Adipocyte (in vitro differentiated cells): ENCODE measurements around the gene NDUFAB1.
A peak's percentile ranks its signal among the peaks of the same experiment; 100 is the strongest.
"Not testable (repeated sequence)": the region's sequence is repeated elsewhere in the genome, so short reads cannot be mapped to it uniquely, and the experiment has no call there.

Experiments used
- DNase-seq: peaks from one replicate; pipeline ENCODE4 v3.0.0-alpha.2; 2015; ENCODE audit warnings: low read depth
- H3K27me3 ChIP-seq: replicated peaks from 2 replicates; pipeline ENCODE4 v1.7.0; 2013; ENCODE audit warnings: mild to moderate bottlenecking, low read length, moderate library complexity; ENCODE audit not compliant: control insufficient read depth, insufficient read depth
- H3K36me3 ChIP-seq: 2 replicates; pipeline ENCODE4 v1.7.0; 2013; ENCODE audit warnings: low read length, mild to moderate bottlenecking, moderate library complexity; ENCODE audit not compliant: control insufficient read depth, insufficient read depth, severe bottlenecking
- H3K4me1 ChIP-seq: 2 replicates; pipeline ENCODE4 v1.7.0; 2013; ENCODE audit warnings: mild to moderate bottlenecking, low read length, moderate library complexity; ENCODE audit not compliant: control insufficient read depth, insufficient read depth
- H3K4me3 ChIP-seq: 2 replicates; pipeline ENCODE4 v1.7.0; 2013; ENCODE audit warnings: mild to moderate bottlenecking, low read length, moderate library complexity
- H3K9ac ChIP-seq: 2 replicates; pipeline ENCODE4 v1.7.0; 2013; ENCODE audit warnings: mild to moderate bottlenecking, low read length, moderate library complexity
- H3K9me3 ChIP-seq: 2 replicates; pipeline ENCODE4 v1.7.0; 2013; ENCODE audit warnings: mild to moderate bottlenecking, low read length, moderate library complexity; ENCODE audit not compliant: control insufficient read depth

Gene NDUFAB1

DNA sequence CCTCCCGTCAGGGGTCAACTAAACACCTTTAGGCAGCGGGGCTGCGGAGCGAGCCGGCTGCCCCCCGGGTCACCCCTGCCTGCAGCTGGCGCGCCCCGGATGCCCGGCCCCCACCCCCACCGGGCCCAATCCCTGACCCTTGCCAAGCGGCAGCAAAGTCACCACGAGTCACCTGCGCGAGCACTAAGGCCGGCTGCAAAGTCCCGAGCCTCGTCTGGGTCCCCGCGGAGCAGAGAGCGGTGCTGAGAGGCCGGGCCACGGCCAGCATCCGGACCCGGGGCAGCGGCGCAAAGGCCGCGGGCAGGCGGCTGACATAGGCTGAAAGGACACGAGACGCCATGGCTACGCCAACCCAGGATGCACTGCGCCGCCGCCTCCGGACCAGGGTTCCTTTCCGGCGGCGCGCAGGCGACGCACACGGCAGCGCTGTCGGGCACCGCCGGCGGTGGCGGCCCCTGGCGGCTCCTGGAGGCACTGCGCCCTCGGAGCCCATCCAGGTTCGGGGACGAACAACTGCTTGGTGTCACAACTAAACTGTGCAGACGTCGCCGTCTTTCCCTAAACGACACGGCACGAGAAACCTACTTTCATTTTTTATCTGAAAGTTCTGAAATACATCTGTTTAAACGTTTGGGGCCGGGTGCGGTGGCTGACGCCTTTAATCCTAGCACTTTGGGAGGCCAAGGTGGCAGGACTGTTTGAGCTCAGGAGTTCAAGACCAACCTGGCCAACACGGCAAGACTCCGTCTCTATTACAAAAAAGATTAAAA, at the start of gene NDUFAB1:
Gene NDUFAB1 (minus strand): TSS at position 366 of the 770 bp plus-strand sequence. CDS start 26 bp downstream, at position 340.
- H3K4me3 ChIP-seq, result peak within 1 kb of the TSS; percentile 100
- peaks cover 28% of the 10 kb centered on the region for H3K36me3 ChIP-seq
- H3K9ac ChIP-seq, result peak within 1 kb of the TSS; percentile 99
- H3K4me1 ChIP-seq, result peaks cover 12% of the 10 kb centered on the region
- DNase-seq, result peak; percentile 97
- H3K9me3 ChIP-seq, result no peaks in the 10 kb centered on the region
- no peaks in the 10 kb centered on the region for H3K27me3 ChIP-seq

DNA sequence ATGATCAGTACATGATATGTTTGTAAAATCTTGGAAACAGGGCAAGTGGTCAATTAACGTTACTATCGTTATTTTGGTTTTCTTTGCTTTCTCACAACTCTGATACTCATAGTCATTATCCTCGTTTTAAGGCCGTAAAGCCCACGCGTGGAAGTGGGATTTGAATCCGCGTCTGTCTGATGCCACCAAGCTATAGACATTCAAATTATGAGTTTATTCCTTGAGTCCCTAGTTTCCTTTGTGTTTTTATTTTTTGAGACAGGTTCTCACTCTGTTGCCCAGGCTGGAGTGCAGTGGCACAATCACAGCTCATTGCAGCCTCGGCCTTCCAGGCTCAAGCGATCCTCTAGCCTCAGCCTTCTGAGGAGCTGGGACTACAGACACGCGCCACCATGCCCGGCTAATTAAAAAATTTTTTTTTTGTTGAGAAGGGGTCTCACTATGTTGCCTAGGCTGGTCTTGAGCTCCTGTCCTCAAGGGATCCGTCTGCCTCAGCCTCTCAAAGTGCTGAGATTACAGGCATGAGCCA, 46.2 kb upstream of the NDUFAB1 start:
- no peaks in the 10 kb centered on the region for H3K9me3 ChIP-seq
- peak overlapping the region; percentile 99 for H3K9ac ChIP-seq
- no peaks in the 10 kb centered on the region for H3K27me3 ChIP-seq
- peak overlapping the region; percentile 100 for H3K4me3 ChIP-seq
- peaks cover 43% of the 10 kb centered on the region for H3K36me3 ChIP-seq
- peaks cover 17% of the 10 kb centered on the region for H3K4me1 ChIP-seq
- DNase-seq, result no peak

DNA sequence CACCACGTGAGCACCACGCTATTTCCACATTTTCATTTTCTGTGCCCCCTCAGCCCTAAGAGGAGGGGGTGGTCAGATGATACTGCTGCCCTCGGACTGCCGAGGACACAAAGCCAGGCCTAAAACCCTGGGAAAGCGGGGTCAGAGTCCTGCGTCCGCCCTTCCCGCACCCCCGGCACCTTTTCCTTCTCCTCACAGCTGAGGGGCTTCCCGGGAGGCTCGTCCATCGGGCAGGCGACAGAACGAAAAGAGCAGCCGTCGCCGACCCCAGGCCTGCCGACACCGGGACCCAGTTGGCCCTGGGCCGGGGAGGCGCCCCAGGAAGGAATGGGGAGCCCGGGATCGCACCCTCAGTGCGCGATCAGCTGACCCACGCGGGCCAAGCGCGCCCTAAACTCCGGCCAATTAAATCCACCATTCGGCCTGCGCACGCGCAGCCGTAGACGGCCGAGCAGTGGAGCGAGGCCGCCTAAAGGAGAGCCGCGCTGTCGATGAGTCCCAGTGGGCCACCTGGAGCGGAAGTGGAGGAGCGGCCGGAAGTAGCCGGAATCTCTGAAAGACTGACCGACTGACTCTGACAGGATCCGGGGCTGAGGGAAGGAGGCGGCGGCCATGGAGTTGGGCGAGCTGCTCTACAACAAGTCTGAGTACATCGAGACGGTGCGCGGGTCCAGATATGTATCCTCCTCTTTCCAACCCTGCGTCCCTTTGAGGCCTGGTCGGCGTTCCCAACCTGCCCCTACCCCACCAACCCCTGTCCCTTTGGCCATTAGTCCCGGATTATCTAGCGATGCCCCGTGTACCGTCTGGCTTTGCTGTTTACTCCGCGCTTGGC, 45.0 kb upstream of the NDUFAB1 start, which contains the start of the genes DCTN5 and PALB2:
Gene DCTN5 (plus strand): TSS at position 536 of the 835 bp plus-strand sequence. CDS start 77 bp downstream, at position 613.
Gene PALB2 (minus strand): TSS at position 380 of the 835 bp plus-strand sequence. CDS start 153 bp downstream, at position 227.
- peak; percentile 99 for DNase-seq
- Histone ChIP-seq H3K4me1 (peaks cover 17% of the 10 kb centered on the region), H3K27me3 (no peaks in the 10 kb centered on the region), H3K4me3 (peak within 1 kb of the TSS; percentile 100), H3K36me3 (peaks cover 39% of the 10 kb centered on the region), H3K9ac (peak within 1 kb of the TSS; percentile 99), H3K9me3 (no peaks in the 10 kb centered on the region)

DNA sequence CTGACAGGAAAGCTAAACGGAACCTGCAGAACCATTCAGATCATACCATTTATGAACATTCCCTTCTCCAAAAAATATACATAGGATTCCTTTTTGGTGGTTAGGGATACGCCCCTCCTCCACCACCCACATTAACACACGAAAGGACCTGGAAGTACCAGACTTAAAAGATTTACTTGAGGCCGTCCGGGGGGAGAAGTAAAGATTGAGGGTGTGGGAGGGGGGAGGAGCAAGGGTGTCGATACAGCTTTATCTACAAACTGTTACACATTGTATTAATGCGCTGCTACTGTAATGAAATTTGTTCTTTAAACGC, 44.5 kb upstream of the NDUFAB1 start:
- Histone ChIP-seq H3K4me3 (peak overlapping the region; percentile 100), H3K4me1 (peaks cover 17% of the 10 kb centered on the region), H3K27me3 (no peaks in the 10 kb centered on the region), H3K9me3 (no peaks in the 10 kb centered on the region), H3K36me3 (peaks cover 39% of the 10 kb centered on the region), H3K9ac (peak overlapping the region; percentile 99)
- DNase-seq, result no peak

DNA sequence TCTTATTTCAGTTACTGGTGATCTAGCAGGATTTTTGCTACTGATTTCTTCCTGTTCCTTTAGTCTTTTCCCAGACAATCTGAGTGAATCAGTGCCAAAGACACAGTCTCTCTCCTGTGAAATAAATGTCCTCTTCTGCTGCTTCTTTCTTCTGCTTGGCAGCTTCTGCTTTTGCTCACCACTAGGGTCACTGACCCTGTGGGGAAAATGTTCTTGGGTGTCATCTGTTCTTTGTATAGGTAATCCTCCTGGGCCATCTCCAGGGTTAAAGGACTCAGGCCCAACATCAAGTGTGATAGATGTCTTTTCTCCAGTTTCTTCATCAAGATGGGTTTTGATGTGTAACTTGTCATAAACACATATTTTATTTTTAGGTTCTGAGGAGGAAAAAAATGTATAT, 39.8 kb upstream of the NDUFAB1 start:
- H3K36me3 ChIP-seq, result peaks cover 50% of the 10 kb centered on the region
- no peaks in the 10 kb centered on the region for H3K9me3 ChIP-seq
- peaks cover 8% of the 10 kb centered on the region for H3K4me1 ChIP-seq
- DNase-seq, result no peak
- no peak overlapping the region for H3K4me3 ChIP-seq
- no peak overlapping the region for H3K9ac ChIP-seq
- no peaks in the 10 kb centered on the region for H3K27me3 ChIP-seq

DNA sequence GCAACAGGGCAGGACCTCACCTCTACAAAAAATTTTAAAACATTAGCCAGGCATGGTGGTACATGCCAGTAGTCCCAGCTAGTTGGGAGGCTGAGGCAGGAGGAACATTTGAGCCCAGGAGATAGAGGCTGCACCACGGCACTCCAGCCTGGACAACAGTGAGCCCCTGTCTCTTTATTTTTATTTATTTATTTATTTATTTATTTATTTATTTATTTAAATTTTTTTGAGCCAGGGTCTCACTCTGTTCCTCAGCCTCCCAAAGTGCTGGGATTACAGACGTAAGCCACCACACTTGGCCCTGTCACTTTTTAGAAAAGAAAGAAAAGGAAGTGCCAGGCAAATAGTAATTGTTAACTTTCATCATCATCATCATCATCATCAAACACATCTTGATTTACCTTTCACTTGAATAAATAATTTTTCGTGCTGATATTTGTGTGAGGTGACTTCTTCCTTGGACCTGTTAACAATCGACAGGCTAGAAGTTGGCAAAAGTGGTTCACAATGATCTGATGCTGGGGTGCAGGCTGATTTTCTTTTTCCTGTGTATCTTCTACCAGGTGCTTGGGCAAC, 38.4 kb upstream of the NDUFAB1 start:
- no peaks in the 10 kb centered on the region for H3K27me3 ChIP-seq
- H3K36me3 ChIP-seq, result peaks cover 60% of the 10 kb centered on the region
- H3K9me3 ChIP-seq, result no peaks in the 10 kb centered on the region

DNA sequence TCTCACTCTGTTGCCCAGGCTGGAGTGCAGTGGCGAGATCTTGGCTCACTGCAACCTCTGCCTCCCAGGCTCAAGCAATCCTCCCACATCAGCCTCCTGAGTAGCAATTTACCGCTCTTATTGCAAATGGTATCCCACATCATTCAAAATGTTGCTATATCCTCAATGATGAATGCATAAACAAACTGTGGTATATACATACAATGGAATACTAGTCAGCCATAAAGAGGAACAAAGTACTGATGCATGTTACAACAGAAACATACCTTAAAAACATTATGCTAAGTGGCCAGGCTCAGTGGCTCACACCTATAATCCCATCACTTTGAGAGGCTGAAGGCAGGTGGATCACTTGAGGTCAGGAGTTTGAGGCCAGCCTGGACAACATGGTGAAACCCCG, 35.8 kb upstream of the NDUFAB1 start:
- H3K9me3 ChIP-seq, H3K4me1 ChIP-seq, H3K4me3 ChIP-seq, DNase-seq, H3K27me3 ChIP-seq, H3K9ac ChIP-seq: not testable (repeated sequence)
- peaks cover 70% of the 10 kb centered on the region for H3K36me3 ChIP-seq

More for the DNA sequence above, 38.4 kb upstream of the NDUFAB1 start:
- no peaks in the 10 kb centered on the region for H3K4me1 ChIP-seq
- H3K9ac ChIP-seq, result no peak overlapping the region
- H3K4me3 ChIP-seq, result no peak overlapping the region
- no peak for DNase-seq

DNA sequence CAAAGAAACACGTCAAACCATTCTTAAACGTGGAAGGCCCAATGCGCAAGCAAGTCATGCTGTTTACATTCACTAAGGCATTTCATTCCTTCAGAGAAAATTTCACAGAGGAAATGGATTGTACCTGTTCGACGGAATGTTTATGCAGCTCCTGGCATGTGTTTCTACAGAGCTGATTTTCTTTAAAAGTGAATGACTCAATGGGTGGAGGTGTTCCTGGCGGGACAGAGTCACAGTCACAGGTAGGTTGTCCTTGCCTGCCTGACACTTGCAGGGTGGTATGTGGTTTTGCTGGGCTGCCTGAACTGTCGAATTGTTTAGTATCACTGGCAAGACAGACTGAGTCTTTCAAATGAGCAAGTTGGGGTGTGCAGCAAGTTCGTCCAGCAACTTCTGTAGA, 33.4 kb upstream of the NDUFAB1 start:
- peaks cover 69% of the 10 kb centered on the region for H3K36me3 ChIP-seq
- no peaks in the 10 kb centered on the region for H3K9me3 ChIP-seq
- no peaks in the 10 kb centered on the region for H3K27me3 ChIP-seq
- DNase-seq, result no peak
- no peaks in the 10 kb centered on the region for H3K4me1 ChIP-seq
- no peak overlapping the region for H3K4me3 ChIP-seq
- H3K9ac ChIP-seq, result no peak overlapping the region

DNA sequence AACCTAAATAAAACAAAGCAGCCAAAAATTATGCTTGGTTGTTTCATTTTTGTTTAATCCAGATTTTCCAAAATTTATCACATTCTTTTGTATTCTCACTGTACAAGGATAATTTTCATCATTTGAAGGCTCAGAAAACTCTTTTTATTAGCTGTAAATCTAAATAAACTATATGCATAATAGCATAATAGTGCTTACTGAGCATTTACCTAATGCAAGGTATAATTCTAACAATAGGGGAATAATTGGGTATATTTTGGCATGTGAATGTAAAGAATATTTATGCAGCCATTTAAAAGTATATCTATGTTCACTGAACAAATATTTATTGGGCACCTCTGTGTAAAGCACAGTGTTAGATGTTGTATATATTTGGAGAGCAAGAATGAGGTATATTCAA, 28.0 kb upstream of the NDUFAB1 start:
- Histone ChIP-seq H3K36me3 (peaks cover 87% of the 10 kb centered on the region), H3K9me3 (no peaks in the 10 kb centered on the region), H3K9ac (no peak overlapping the region), H3K4me1 (no peaks in the 10 kb centered on the region), H3K27me3 (no peaks in the 10 kb centered on the region), H3K4me3 (no peak overlapping the region)
- no peak for DNase-seq

DNA sequence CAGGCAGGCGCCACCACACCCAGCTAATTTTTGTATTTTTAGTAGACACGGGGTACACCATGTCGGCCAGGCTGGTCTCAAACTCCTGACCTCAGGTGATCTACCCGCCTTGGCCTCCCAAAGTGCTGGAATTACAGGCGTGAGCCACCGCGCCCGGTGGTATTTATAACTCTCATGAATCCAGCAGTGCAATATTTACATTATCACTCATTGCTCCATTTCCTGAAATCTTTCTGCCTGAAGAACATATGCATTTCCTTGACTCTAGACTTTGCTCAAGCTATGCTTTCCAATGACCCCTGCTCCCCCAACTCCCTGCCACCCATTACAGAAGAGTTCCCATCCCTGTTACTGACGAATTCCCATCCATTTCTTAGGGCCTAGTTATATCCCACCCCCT, 19.7 kb upstream of the NDUFAB1 start:
- no peak overlapping the region for H3K9ac ChIP-seq
- no peaks in the 10 kb centered on the region for H3K9me3 ChIP-seq
- H3K4me3 ChIP-seq, result no peak overlapping the region
- no peak for DNase-seq
- H3K27me3 ChIP-seq, result no peaks in the 10 kb centered on the region
- peaks cover 80% of the 10 kb centered on the region for H3K36me3 ChIP-seq
- H3K4me1 ChIP-seq, result no peaks in the 10 kb centered on the region

DNA sequence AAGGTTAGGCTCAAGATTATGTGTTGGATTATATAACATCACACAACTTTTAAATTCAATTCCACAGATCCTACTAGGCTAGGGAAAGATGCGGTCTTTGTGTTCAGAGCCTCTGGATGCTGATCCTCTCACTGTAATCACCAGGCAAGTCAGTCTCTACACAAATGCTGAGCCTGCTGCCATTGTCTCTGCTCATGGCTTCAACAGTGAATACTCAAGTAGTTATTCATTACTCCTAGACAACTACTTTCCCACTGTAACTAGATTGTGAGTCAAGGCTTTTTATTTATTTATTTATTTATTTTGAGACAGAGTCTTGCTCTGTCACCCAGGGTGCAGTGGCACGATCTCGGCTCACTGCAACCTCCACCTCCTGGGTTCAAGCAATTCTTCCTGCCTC, 15.8 kb upstream of the NDUFAB1 start:
- no peaks in the 10 kb centered on the region for H3K4me1 ChIP-seq
- no peak overlapping the region for H3K9ac ChIP-seq
- no peaks in the 10 kb centered on the region for H3K27me3 ChIP-seq
- H3K9me3 ChIP-seq, result no peaks in the 10 kb centered on the region
- H3K36me3 ChIP-seq, result peaks cover 57% of the 10 kb centered on the region
- DNase-seq, result no peak
- H3K4me3 ChIP-seq, result no peak overlapping the region
